HG03342 (cell line): Measurements from ENCODE around the gene C1GALT1C1.

Experiments
- ATAC-seq: cut with Tn5 transposase; IDR thresholded peaks from one replicate; pipeline ENCODE4 v1.9.1; 2021; ENCODE audit warnings: mild to moderate bottlenecking, moderate library complexity; ENCODE audit not compliant: unreplicated experiment

The C1GALT1C1 gene

GRCh38 chrX:120585702-120586101 is 44.2 kb downstream of the C1GALT1C1 start:
- no peak for ATAC-seq
